Neural crest cell (in vitro differentiated cells): Measurements from ENCODE around the gene MYBPC2. TPM values are rescaled to one million over a fixed set of nuclear protein-coding genes. Genes with fewer than 3 reads are reported as not detected.

Experiments used
- DNase-seq: peaks from one replicate; pipeline ENCODE4 v3.0.0; 2021; ENCODE audit warnings: low read depth, mixed read lengths, low spot score
- H3K27ac Mint-ChIP-seq: one replicate; pipeline ENCODE4 v1.8.0; 2021; ENCODE audit warnings: mild to moderate bottlenecking, mixed read lengths; ENCODE audit not compliant: unreplicated experiment
- H3K27me3 Mint-ChIP-seq: 2 replicates; pipeline ENCODE4 v1.8.0; 2021; ENCODE audit warnings: low read depth, mild to moderate bottlenecking, mixed read lengths
- H3K36me3 Mint-ChIP-seq: 2 replicates; pipeline ENCODE4 v1.8.0; 2021; ENCODE audit warnings: low read depth, mild to moderate bottlenecking, mixed read lengths
- H3K4me1 Mint-ChIP-seq: 2 replicates; pipeline ENCODE4 v1.8.0; 2021; ENCODE audit warnings: mixed read lengths
- H3K4me3 Mint-ChIP-seq: one replicate; pipeline ENCODE4 v1.8.0; 2021; ENCODE audit warnings: mild to moderate bottlenecking, mixed read lengths
- H3K9me3 Mint-ChIP-seq: 2 replicates; pipeline ENCODE4 v1.8.0; 2021; ENCODE audit warnings: mixed read lengths
- total RNA-seq: library from RNA; stranded (reverse); gene quantifications from 2 replicates; pipeline ENCODE4 v1.2.1, GENCODE V29; 2021
- TF ChIP-seq, protein P1 (sequence below): fragments of 200-600 bp; sonication (generic); conservative IDR thresholded peaks from 2 replicates; pipeline ENCODE4 v1.5.0; 2021; ENCODE audit warnings: antibody characterized with exemption, mild to moderate bottlenecking

Gene MYBPC2
- total RNA-seq, 1 donor from 2014 or later: not detected

- Mint-ChIP-seq H3K36me3 (peaks cover 18% of the 10 kb centered on the region), H3K4me3 (peak overlapping the region; percentile 48), H3K9me3 (peaks cover 6% of the 10 kb centered on the region), H3K27me3 (peaks cover 68% of the 10 kb centered on the region), H3K27ac (peak overlapping the region; percentile 35), H3K4me1 (peaks cover 54% of the 10 kb centered on the region)
- DNase-seq: no peak
- TF ChIP-seq, protein P1, sequence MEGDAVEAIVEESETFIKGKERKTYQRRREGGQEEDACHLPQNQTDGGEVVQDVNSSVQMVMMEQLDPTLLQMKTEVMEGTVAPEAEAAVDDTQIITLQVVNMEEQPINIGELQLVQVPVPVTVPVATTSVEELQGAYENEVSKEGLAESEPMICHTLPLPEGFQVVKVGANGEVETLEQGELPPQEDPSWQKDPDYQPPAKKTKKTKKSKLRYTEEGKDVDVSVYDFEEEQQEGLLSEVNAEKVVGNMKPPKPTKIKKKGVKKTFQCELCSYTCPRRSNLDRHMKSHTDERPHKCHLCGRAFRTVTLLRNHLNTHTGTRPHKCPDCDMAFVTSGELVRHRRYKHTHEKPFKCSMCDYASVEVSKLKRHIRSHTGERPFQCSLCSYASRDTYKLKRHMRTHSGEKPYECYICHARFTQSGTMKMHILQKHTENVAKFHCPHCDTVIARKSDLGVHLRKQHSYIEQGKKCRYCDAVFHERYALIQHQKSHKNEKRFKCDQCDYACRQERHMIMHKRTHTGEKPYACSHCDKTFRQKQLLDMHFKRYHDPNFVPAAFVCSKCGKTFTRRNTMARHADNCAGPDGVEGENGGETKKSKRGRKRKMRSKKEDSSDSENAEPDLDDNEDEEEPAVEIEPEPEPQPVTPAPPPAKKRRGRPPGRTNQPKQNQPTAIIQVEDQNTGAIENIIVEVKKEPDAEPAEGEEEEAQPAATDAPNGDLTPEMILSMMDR: no peak
Measured at GRCh38 chr19:50488389-50489194, 55.9 kb downstream of the MYBPC2 start.

- peak overlapping the region; percentile 50 for H3K27ac Mint-ChIP-seq
- H3K27me3 Mint-ChIP-seq: peaks cover 78% of the 10 kb centered on the region
- H3K36me3 Mint-ChIP-seq: peaks cover 18% of the 10 kb centered on the region
Measured at GRCh38 chr19:50489461-50490011, 56.8 kb downstream of the MYBPC2 start.

GRCh38 chr19:50490411-50490811, 57.7 kb downstream of the MYBPC2 start:
- H3K4me3 Mint-ChIP-seq: peak overlapping the region; percentile 13
- no peak overlapping the region for H3K27ac Mint-ChIP-seq

More at GRCh38 chr19:50489461-50490011, 56.8 kb downstream of the MYBPC2 start:
- peak overlapping the region; percentile 73 for H3K4me3 Mint-ChIP-seq
- TF ChIP-seq, protein P1: no peak
- H3K4me1 Mint-ChIP-seq: peaks cover 54% of the 10 kb centered on the region
- DNase-seq: no peak
- H3K9me3 Mint-ChIP-seq: peaks cover 6% of the 10 kb centered on the region

GRCh38 chr19:50490991-50491472, 58.3 kb downstream of the MYBPC2 start:
- TF ChIP-seq, protein P1: no peak
- Mint-ChIP-seq H3K27ac (no peak overlapping the region), H3K4me3 (peak overlapping the region; percentile 13), H3K4me1 (peaks cover 55% of the 10 kb centered on the region), H3K36me3 (peaks cover 9% of the 10 kb centered on the region), H3K9me3 (peaks cover 6% of the 10 kb centered on the region), H3K27me3 (peaks cover 86% of the 10 kb centered on the region)
- no peak for DNase-seq

More at GRCh38 chr19:50490411-50490811, 57.7 kb downstream of the MYBPC2 start:
- Mint-ChIP-seq H3K27me3 (peaks cover 84% of the 10 kb centered on the region), H3K9me3 (peaks cover 6% of the 10 kb centered on the region), H3K36me3 (peaks cover 14% of the 10 kb centered on the region), H3K4me1 (peaks cover 54% of the 10 kb centered on the region)
- DNase-seq: no peak
- TF ChIP-seq, protein P1: no peak

DNA sequence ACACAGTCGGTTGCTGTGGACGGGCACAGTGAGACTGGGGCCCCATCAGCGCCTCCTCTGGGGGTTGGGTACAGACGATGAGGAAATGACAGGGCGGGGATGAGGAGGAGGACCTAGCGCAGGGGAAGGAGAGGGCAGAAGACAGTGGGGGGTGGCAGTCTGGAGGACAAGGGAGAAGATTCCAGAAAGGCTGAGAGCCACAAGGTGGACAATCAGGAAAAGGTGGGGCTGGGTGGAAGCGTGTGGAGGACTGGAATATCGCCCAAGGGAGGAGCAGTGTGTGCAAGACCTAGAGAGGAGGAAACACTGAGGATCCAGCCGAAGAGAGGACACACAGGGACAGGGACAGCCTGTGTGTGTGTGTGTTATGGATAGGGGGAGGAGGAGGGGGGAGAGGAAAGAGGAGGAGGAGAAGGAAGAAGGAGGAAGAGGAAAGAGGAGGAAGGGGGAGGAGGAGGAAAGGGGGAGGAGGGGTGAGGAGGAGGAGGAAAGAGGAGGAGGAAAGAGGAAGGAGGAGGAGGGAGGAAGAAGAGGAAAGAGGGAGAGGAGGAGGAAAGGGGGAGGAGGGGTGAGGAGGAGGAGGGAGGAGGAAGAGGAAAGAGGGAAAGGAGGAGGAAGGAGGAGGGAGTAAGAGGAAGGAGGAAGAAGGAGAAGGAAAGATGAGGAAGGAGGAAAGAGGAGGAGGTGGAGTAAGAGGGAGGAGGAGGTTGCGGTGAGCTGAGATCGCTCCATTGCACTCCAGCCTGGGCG, 59.8 kb downstream of the MYBPC2 start:
- DNase-seq: no peak
- Mint-ChIP-seq H3K4me1 (peaks cover 54% of the 10 kb centered on the region), H3K27ac (no peak overlapping the region), H3K27me3 (peaks cover 80% of the 10 kb centered on the region), H3K9me3 (no peaks in the 10 kb centered on the region), H3K4me3 (peak overlapping the region; percentile 59), H3K36me3 (peaks cover 3% of the 10 kb centered on the region)
- TF ChIP-seq, protein P1: no peak
